Measurements from ENCODE around the gene GBP1. TPM values are rescaled to one million over a fixed set of nuclear protein-coding genes. Genes with fewer than 3 reads are reported as not detected.
A peak's percentile ranks its signal among the peaks of the same experiment; 100 is the strongest.
"Not testable (repeated sequence)": the region's sequence is repeated elsewhere in the genome, so short reads cannot be mapped to it uniquely, and the experiment has no call there.

GBP1 gene
- total RNA-seq, 8 experiments from 2014 or later: 0.11 to 32.3 (median 9.5) TPM

DNA sequence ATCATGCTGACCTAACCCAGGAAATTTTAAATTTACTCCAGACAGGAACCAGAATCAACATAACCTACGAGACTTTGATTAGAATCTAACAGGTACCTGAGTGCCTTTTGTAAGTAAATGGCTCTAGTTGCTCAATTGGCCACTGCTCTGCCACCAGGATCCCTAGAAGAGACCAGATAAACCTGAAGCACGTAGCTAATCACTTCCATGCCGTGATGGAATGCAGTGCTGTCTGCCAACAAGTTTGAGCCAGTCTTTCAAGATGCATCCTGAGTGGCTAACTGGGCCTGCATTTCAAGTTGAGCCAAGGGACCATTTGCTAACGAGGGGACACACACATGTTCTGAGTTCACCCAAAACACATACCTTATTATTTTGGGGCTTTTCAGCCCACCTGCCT, 15.8 kb downstream of the GBP1 start:
- H3K27ac ChIP-seq; H3K4me3 ChIP-seq; ATAC-seq (replicated peaks in 6 of 8); H3K4me1 ChIP-seq (replicated peaks in 1 of 2); in situ Hi-C loops (cut with MboI; ENCODE audit: low pct_unique_long_range_greater_than_20kb in 2 of 9, low sequenced_read_pairs in 9 of 9, unreplicated experiment in 9 of 9): not testable (repeated sequence)
- 60% methylated on average over 1 of the region's 4 CpGs; no CpG with 5 or more reads in 8 of the 10 experiments for WGBS, 10 experiments

DNA sequence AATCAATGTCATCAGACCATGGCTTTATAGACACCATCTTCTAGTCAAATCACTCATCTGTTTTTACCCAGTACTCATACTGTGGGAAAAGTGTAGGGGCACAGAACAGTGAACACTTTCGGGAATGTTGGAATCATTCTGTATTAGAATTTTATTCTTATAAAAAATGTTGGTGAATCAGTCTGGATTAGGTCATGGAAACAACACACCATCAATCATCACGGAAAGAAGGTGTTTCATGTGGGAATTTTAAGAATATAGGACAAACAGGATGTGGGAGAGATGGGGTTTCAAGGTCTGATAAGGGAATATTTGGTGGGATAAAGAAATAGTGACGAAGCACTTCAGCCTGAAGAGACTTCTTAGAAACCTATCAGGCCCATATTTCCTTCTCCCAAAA, 17.3 kb downstream of the GBP1 start:
- in situ Hi-C loops (cut with MboI; ENCODE audit: low pct_unique_long_range_greater_than_20kb in 2 of 9, low sequenced_read_pairs in 9 of 9, unreplicated experiment in 9 of 9): no loop called here
- no peak overlapping the region for H3K27ac ChIP-seq
- H3K4me1 ChIP-seq (replicated peaks in 1 of 2): no peaks in the 10 kb centered on the region
- 32 to 88% (median 68%) methylated on average over 1 to 3 of the region's 3 CpGs for WGBS, 10 experiments
- no peak for ATAC-seq (replicated peaks in 6 of 8)
- no peak overlapping the region for H3K4me3 ChIP-seq

DNA sequence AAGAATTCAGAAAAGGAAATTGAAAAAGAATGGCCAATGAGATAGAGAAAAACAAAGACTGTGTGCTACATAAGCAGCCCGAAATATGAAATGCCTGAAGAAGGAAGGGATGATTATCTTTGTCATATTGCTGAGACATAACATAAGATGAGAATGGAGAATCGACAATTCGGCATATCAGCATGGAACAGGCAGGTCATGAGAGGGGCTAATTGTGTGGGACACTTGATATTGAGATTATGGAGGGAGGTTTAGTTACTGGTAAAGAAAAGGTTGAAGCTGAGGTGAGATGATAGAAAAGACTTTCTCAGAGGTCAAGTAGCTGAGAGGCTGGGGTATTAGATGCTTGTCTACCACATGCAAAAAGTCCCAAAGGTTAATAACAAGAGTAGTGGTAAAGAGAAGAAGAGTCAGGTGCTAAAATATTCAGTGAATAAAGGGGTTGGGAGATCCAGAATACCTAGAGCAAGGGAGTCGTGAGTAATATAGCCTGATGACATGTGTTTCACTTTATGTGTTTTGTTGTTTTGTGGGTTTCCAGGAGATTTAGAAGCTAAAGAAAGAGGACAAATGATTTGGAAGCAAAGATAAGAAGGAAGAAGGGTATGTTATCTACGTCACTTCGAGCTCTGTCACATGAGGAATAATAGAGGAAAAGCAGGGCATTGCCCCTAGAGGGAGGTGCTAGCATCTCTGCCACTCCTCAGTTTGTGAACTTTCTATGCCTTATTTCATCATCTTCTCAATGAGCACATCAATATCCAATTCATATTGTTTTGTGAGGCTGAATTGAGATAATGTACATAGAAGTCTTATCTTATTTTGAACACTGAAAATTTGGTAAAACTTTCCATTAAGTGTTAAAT, 18.5 kb downstream of the GBP1 start:
- H3K4me3 ChIP-seq; H3K27ac ChIP-seq; H3K4me1 ChIP-seq (replicated peaks in 1 of 2); in situ Hi-C loops (cut with MboI; ENCODE audit: low pct_unique_long_range_greater_than_20kb in 2 of 9, low sequenced_read_pairs in 9 of 9, unreplicated experiment in 9 of 9): not testable (repeated sequence)
- peak in 2 of 8 experiments; percentile 43 to 55 for ATAC-seq (replicated peaks in 6 of 8)
- 52 to 89% (median 75%) methylated on average over 2 to 6 of the region's 6 CpGs for WGBS, 10 experiments

DNA sequence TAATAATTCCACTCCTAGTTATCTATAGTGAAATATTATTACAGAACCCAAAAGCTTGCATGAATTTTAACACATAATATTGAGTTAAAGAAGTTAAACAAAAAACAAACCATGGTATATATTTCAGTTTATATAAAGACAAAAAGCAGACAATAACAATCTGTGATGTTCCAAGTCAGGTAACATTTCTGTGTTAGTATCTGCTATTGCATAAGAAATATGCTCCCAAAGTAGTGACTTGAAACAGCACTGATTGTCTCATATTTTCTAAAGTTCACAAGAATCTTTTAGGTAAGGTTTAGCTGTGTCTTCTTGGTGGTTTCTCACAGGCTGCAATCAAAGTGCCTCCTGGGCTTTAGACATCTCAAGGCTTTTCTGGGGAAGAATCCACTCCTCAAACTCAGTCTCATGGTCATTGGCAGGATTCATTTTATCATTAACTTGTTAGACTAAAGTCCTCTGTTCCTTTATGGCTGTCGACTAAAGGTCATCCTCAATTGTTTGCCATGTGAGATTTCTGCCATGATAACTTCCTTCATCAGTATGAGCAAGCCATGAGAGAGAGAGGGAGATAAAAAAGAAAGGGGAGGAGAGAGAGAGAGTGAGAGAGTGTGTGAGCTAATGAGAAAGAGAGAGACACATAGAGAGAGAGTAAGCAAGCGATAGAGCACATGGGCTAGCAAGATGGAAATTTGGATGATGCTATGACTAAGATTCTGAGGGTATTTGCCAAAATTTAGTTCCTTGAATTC, 19.9 kb downstream of the GBP1 start:
- 44 to 100% (median 75%) methylated on average over 1 to 2 of the region's 2 CpGs for WGBS, 10 experiments
- no peak for ATAC-seq (replicated peaks in 6 of 8)
- Histone ChIP-seq H3K27ac (no peak overlapping the region), H3K4me3 (no peak overlapping the region), H3K4me1 (replicated peaks in 1 of 2) (no peaks in the 10 kb centered on the region)
- in situ Hi-C loops (cut with MboI; ENCODE audit: low pct_unique_long_range_greater_than_20kb in 2 of 9, low sequenced_read_pairs in 9 of 9, unreplicated experiment in 9 of 9): no loop called here

DNA sequence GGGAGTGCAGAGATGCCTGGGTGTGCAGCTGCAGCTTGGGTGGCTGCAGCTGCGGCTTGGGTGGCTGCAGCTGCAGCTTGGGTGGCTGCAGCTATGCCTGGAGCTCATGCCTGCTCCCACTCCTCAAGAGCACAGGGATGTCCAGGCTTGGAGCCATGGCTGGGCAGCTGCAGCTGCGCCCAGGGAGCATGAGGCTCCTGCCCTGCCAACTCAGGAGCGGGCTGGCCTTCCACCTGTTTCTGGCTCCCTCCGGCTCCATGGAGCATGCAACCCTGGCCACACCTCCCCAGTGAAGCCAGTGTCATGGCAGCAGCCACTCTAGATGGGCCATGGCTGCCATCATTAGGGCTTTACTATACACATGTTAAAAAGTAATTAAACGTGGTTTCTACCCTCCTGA, 21.1 kb downstream of the GBP1 start:
- no peak for ATAC-seq (replicated peaks in 6 of 8)
- Histone ChIP-seq H3K4me1 (replicated peaks in 1 of 2) (no peaks in the 10 kb centered on the region), H3K27ac (no peak overlapping the region), H3K4me3 (no peak overlapping the region)
- in situ Hi-C loops (cut with MboI; ENCODE audit: low pct_unique_long_range_greater_than_20kb in 2 of 9, low sequenced_read_pairs in 9 of 9, unreplicated experiment in 9 of 9): no loop called here
- 0 to 67% (median 36%) methylated on average over 1 to 5 of the region's 5 CpGs for WGBS, 10 experiments

DNA sequence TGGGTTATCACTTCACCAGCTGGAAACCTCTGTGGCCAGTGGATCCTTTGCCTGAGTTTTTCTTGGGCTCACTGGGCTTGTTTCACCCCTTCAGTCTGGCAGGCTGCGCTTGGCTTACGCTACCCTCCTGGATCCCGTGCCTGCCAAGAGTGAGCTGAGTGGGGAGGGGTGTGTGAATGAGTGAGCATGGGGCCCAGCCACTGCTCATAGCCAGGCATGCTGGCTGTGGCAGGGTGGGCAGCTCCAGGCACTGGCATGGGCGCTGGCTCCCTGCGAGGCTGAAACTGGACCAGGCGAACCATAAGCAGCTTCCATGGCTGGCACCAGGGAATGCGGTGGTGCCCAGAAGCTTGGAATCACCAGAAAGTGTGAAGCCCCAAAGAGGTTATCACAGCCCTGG, 22.5 kb downstream of the GBP1 start:
- H3K27ac ChIP-seq: no peak overlapping the region
- H3K4me3 ChIP-seq: no peak overlapping the region
- 60 to 100% (median 85%) methylated on average over 1 to 6 of the region's 7 CpGs; no CpG with 5 or more reads in 2 of the 10 experiments for WGBS, 10 experiments
- H3K4me1 ChIP-seq (replicated peaks in 1 of 2): no peaks in the 10 kb centered on the region
- no peak for ATAC-seq (replicated peaks in 6 of 8)
- in situ Hi-C loops (cut with MboI; ENCODE audit: low pct_unique_long_range_greater_than_20kb in 2 of 9, low sequenced_read_pairs in 9 of 9, unreplicated experiment in 9 of 9): no loop called here

DNA sequence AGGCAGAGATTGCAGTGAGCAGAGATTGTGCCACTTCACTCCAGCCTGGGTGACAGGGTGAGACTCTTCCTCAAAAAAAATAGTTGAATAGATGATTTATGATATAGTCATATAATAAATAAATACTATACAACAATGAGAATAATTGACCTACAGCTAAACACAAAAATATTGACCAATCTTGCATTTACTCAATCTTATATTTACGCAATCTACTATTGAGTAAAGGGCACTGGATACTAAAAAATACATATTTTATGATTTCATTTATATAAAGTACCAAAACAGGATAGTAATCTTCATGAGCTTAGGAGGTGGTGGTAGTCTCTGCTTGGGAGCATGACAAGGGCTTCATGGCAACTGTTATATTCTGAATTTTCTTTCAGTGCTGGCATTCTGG, 23.3 kb downstream of the GBP1 start:
- 50 to 100% (median 83%) methylated on average over 1 of the region's 1 CpG; no CpG with 5 or more reads in 1 of the 10 experiments for WGBS, 10 experiments
- no peak for ATAC-seq (replicated peaks in 6 of 8)
- no peak overlapping the region for H3K4me3 ChIP-seq
- no peak overlapping the region for H3K27ac ChIP-seq
- in situ Hi-C loops (cut with MboI; ENCODE audit: low pct_unique_long_range_greater_than_20kb in 2 of 9, low sequenced_read_pairs in 9 of 9, unreplicated experiment in 9 of 9): no loop called here
- H3K4me1 ChIP-seq (replicated peaks in 1 of 2): no peaks in the 10 kb centered on the region

DNA sequence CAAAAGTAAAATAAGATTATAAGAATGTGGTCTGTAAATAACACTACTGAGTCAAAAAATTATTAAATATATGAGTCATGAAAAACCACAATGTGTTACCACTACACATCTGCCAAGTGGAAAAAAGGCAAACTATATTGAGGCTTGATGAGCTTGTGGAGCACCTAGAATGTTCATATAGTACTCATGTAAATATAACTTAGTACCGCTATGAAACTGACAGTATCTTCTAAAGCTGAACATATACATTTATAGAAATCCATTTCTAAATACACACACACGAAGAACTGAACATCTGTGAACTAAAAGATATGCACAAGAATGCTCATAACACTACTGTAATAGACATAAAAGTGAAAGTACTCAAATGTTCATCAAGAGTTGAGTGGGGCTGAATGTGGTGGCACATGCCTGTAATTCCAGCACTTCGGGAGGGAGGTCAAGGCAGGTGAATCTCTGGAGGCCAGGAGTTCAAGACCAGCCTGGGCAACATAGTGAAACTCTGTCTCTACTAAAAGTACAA, 23.8 kb downstream of the GBP1 start:
- in situ Hi-C loops (cut with MboI; ENCODE audit: low pct_unique_long_range_greater_than_20kb in 2 of 9, low sequenced_read_pairs in 9 of 9, unreplicated experiment in 9 of 9): no loop called here
- no peak for ATAC-seq (replicated peaks in 6 of 8)

DNA sequence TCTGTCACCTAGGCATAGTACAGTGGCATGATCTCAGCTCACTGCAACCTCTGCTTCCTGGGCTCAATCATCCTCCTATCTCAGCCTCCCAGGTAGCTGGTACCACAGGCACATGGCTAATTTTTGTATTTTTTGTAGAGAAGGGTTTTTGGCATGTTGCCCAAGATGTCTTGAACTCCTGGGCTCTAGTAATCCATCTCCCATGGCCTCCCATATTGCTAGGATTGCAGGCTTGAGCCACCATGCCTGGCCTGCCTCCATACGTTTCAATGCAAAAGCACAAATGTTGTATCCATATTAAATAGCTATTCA, 24.7 kb downstream of the GBP1 start:
- no peak for ATAC-seq (replicated peaks in 6 of 8)
- in situ Hi-C loops (cut with MboI; ENCODE audit: low pct_unique_long_range_greater_than_20kb in 2 of 9, low sequenced_read_pairs in 9 of 9, unreplicated experiment in 9 of 9): no loop called here
- H3K4me1 ChIP-seq (replicated peaks in 1 of 2): no peaks in the 10 kb centered on the region
- WGBS, 10 experiments: 29 to 71% (median 60%) methylated on average over 1 of the region's 1 CpG; no CpG with 5 or more reads in 5 of the 10 experiments
- no peak overlapping the region for H3K27ac ChIP-seq
- H3K4me3 ChIP-seq: no peak overlapping the region

More for the DNA sequence above, 23.8 kb downstream of the GBP1 start:
- WGBS, 10 experiments: 43 to 83% (median 62%) methylated on average over 1 to 3 of the region's 3 CpGs; no CpG with 5 or more reads in 1 of the 10 experiments
- Histone ChIP-seq H3K4me3 (no peak overlapping the region), H3K27ac (no peak overlapping the region), H3K4me1 (replicated peaks in 1 of 2) (no peaks in the 10 kb centered on the region)

DNA sequence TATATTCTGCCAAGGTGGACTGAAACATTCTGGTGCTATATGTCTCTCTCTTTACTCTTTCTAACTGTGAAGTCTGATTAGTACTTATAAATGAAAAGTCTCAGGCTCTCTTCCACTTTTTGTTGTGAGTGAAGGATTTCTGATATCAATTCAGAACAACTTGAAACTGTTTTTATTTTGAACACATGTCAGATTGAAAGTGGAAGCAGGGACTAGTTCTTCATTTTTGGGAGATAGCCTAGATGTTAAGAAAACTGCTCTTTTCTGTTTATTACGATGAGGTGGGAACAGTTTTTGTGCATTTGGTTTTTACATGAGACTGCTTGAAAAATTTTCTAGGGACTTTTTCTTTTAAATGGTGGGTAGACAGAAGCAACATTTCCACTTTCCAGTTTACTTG, 27.8 kb downstream of the GBP1 start:
- 33 to 89% (median 74%) methylated on average over 1 of the region's 1 CpG for WGBS, 10 experiments
- H3K27ac ChIP-seq: no peak overlapping the region
- in situ Hi-C loops (cut with MboI; ENCODE audit: low pct_unique_long_range_greater_than_20kb in 2 of 9, low sequenced_read_pairs in 9 of 9, unreplicated experiment in 9 of 9): no loop called here
- no peak for ATAC-seq (replicated peaks in 6 of 8)
- H3K4me1 ChIP-seq (replicated peaks in 1 of 2): no peaks in the 10 kb centered on the region
- no peak overlapping the region for H3K4me3 ChIP-seq

DNA sequence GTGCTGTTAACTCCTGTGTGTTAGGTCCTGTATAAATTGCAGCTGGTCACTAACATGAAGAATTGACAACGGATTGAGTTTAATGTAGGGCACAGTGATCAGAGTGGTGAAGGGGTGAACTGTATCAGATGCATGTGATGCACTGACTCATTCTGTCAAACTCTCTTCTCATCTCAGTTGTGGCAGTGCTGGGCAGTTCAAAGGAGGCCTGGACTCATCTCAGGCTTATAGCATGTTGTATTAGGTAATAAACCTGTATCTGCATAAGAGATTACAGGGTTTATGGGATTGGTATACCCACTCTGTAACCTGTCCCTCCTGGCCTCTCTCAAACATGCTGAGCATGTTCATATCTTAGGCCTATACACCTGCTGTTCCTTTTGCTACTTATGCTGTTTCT, 29.9 kb downstream of the GBP1 start:
- no peak for ATAC-seq (replicated peaks in 6 of 8)
- no peak overlapping the region for H3K4me3 ChIP-seq
- 33 to 100% (median 60%) methylated on average over 1 of the region's 1 CpG; no CpG with 5 or more reads in 5 of the 10 experiments for WGBS, 10 experiments
- no peaks in the 10 kb centered on the region for H3K4me1 ChIP-seq (replicated peaks in 1 of 2)
- no peak overlapping the region for H3K27ac ChIP-seq
- in situ Hi-C loops (cut with MboI; ENCODE audit: low pct_unique_long_range_greater_than_20kb in 2 of 9, low sequenced_read_pairs in 9 of 9, unreplicated experiment in 9 of 9): no loop called here

DNA sequence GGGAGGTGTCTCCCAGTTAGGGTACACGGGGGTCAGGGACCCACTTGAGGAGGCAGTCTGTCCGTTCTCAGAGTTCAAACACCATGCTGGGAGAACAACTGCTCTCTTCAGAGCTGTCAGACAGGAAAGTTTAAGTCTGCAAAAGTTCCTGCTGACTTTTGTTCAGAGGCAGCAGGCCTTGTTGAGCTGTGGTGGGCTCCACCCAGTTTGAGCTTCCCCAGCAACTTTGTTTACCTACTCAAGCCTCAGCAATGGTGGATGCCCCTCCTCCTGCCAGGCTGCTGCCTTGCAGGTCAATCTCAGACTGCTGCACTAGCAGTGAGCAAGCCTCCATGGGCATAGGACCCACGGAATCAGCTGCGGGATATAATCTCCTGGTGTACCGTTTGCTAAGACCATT, 31.0 kb downstream of the GBP1 start:
- H3K4me3 ChIP-seq; H3K4me1 ChIP-seq (replicated peaks in 1 of 2); in situ Hi-C loops (cut with MboI; ENCODE audit: low pct_unique_long_range_greater_than_20kb in 2 of 9, low sequenced_read_pairs in 9 of 9, unreplicated experiment in 9 of 9); H3K27ac ChIP-seq; ATAC-seq (replicated peaks in 6 of 8): not testable (repeated sequence)
- WGBS, 10 experiments: 67 to 100% (median 78%) methylated on average over 2 to 5 of the region's 5 CpGs; no CpG with 5 or more reads in 3 of the 10 experiments

DNA sequence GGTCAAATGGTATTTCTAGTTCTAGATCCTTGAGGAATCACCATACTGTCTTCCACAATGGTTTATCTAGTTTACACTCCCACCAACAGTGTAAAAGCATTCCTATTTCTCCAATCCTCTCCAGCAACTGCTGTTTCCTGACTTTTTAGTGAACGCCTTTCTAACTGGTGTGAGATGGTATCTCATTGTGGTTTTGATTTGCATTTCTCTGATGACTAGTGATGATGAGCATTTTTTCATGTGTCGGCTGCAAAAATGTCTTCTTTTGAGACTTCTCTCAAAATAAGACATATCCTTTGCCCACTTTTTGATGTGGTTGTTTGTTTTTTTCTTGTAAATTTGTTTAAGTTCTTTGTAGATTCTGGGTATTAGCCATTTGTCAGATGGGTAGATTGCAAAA, 36.0 kb downstream of the GBP1 start:
- ATAC-seq (replicated peaks in 6 of 8); H3K4me3 ChIP-seq; H3K27ac ChIP-seq; H3K4me1 ChIP-seq (replicated peaks in 1 of 2); in situ Hi-C loops (cut with MboI; ENCODE audit: low pct_unique_long_range_greater_than_20kb in 2 of 9, low sequenced_read_pairs in 9 of 9, unreplicated experiment in 9 of 9): not testable (repeated sequence)
- 0 to 94% (median 80%) methylated on average over 1 to 2 of the region's 2 CpGs; no CpG with 5 or more reads in 1 of the 10 experiments for WGBS, 10 experiments

Measured in motor neuron (in vitro differentiated cells).